ENCODE data around the gene WBP1L.
A peak's percentile ranks its signal among the peaks of the same experiment; 100 is the strongest.

Gene WBP1L

GRCh38 chr10:102744374-102745051 lies 765 bp downstream of the WBP1L start:
- H3K9me2 ChIP-seq (replicated peaks; ENCODE audit: insufficient read depth, low read length) = no peaks in the 10 kb centered on the region; the same call in 1 of the 2 replicates
- H3K36me3 ChIP-seq (ENCODE audit: low read length) = no peaks in the 10 kb centered on the region
- peak overlapping the region; percentile 70 for H3K4me2 ChIP-seq (ENCODE audit: low read depth, low read length, poor library complexity, severe bottlenecking)
- H3K9ac ChIP-seq (ENCODE audit: low read length) = peak overlapping the region; percentile 84
- peaks cover 6% of the 10 kb centered on the region; the same call in 1 of the 2 replicates for H3F3A ChIP-seq (ENCODE audit: insufficient read depth)
- H3K9me3 ChIP-seq (ENCODE audit: insufficient read depth, low read length) = no peaks in the 10 kb centered on the region
- peak overlapping the region; percentile 51 for H3K27ac ChIP-seq (ENCODE audit: low read depth, low read length)
- no peak overlapping the region for H2AFZ ChIP-seq (ENCODE audit: low read depth, low read length, severe bottlenecking)
- peak overlapping the region; percentile 77 for H3K4me3 ChIP-seq (ENCODE audit: insufficient read depth, low read length, poor library complexity, severe bottlenecking)
- peaks cover 46% of the 10 kb centered on the region for H3K79me2 ChIP-seq (ENCODE audit: insufficient read depth, low read length)
- H4K20me1 ChIP-seq (ENCODE audit: low read depth, low read length) = no peaks in the 10 kb centered on the region
- H3K27me3 ChIP-seq (ENCODE audit: low read length) = no peaks in the 10 kb centered on the region
- TF ChIP-seq EZH2phosphoT487 (conservative IDR thresholded peaks at IDR 0.05; ENCODE audit: low read length) = no peak
- no peak for TF ChIP-seq CTCF (IDR thresholded peaks at IDR 0.05; ENCODE audit: insufficient read depth, low read length, poor library complexity, severe bottlenecking)

- peak overlapping the region; percentile 77 for H3K4me3 ChIP-seq (ENCODE audit: insufficient read depth, low read length, poor library complexity, severe bottlenecking)
- H3K9ac ChIP-seq (ENCODE audit: low read length) = peak overlapping the region; percentile 84
- H3K27ac ChIP-seq (ENCODE audit: low read depth, low read length) = no peak overlapping the region
Measured at GRCh38 chr10:102745157-102745556, 1.4 kb downstream of the WBP1L start.

DNA sequence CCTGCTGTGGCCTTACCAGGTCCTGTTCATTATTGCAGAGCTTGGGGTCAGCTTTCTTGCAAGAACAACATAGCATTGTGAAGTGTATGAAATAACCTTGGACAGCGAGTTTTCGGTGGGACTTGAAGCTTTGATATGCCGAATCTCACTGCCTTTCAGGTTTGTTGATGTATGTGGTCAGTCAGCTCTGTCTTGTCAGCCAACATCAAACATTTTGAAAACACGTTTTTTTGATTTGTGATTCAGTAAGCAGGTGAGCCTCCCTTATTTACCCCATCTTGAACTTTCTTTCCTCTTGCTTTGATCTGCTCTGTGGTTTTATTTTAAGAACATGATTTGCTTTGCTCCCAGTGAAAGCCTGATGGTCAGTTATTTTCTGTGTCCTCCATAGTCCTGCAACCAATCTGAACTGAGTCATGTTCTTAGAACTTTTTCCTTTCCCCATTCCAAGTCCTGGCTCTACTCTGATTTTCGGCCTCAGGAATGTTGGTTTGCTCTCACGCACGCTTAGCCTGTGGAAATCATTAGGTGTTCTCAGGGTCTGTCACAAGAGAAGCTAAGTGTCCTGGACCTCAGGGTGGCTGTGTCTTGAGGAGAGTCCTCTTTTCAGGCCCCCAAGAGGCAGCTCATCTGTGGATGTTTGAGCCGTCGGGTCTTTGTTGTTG lies 8.7 kb downstream of the WBP1L start:
- no peak overlapping the region for H3K27ac ChIP-seq (ENCODE audit: low read depth, low read length)
- H4K20me1 ChIP-seq (ENCODE audit: low read depth, low read length) = 0 out of 2 replicates have a peak, but pooled peaks cover 2% of the 10 kb centered on the region
- no peaks in the 10 kb centered on the region for H3K27me3 ChIP-seq (ENCODE audit: low read length)
- H3F3A ChIP-seq (ENCODE audit: insufficient read depth) = no peaks in the 10 kb centered on the region
- H3K9me2 ChIP-seq (replicated peaks; ENCODE audit: insufficient read depth, low read length) = no peaks in the 10 kb centered on the region
- no peak overlapping the region for H3K4me3 ChIP-seq (ENCODE audit: insufficient read depth, low read length, poor library complexity, severe bottlenecking)
- H3K9me3 ChIP-seq (ENCODE audit: insufficient read depth, low read length) = no peaks in the 10 kb centered on the region
- H3K9ac ChIP-seq (ENCODE audit: low read length) = no peak overlapping the region
- H3K4me2 ChIP-seq (ENCODE audit: low read depth, low read length, poor library complexity, severe bottlenecking) = no peak overlapping the region
- TF ChIP-seq EZH2phosphoT487 (conservative IDR thresholded peaks at IDR 0.05; ENCODE audit: low read length) = no peak
- no peak for TF ChIP-seq CTCF (IDR thresholded peaks at IDR 0.05; ENCODE audit: insufficient read depth, low read length, poor library complexity, severe bottlenecking)
- H3K36me3 ChIP-seq (ENCODE audit: low read length) = no peaks in the 10 kb centered on the region
- peaks cover 72% of the 10 kb centered on the region for H3K79me2 ChIP-seq (ENCODE audit: insufficient read depth, low read length)
- H2AFZ ChIP-seq (ENCODE audit: low read depth, low read length, severe bottlenecking) = no peak overlapping the region

More at GRCh38 chr10:102745157-102745556, 1.4 kb downstream of the WBP1L start:
- no peaks in the 10 kb centered on the region for H3K27me3 ChIP-seq (ENCODE audit: low read length)
- H3K79me2 ChIP-seq (ENCODE audit: insufficient read depth, low read length) = peaks cover 47% of the 10 kb centered on the region
- no peak overlapping the region for H2AFZ ChIP-seq (ENCODE audit: low read depth, low read length, severe bottlenecking)
- TF ChIP-seq CTCF (IDR thresholded peaks at IDR 0.05; ENCODE audit: insufficient read depth, low read length, poor library complexity, severe bottlenecking) = no peak
- TF ChIP-seq EZH2phosphoT487 (conservative IDR thresholded peaks at IDR 0.05; ENCODE audit: low read length) = no peak
- H4K20me1 ChIP-seq (ENCODE audit: low read depth, low read length) = no peaks in the 10 kb centered on the region
- peaks cover 6% of the 10 kb centered on the region; the same call in 1 of the 2 replicates for H3F3A ChIP-seq (ENCODE audit: insufficient read depth)
- no peaks in the 10 kb centered on the region for H3K36me3 ChIP-seq (ENCODE audit: low read length)
- no peaks in the 10 kb centered on the region; the same call in 1 of the 2 replicates for H3K9me2 ChIP-seq (replicated peaks; ENCODE audit: insufficient read depth, low read length)
- no peaks in the 10 kb centered on the region for H3K9me3 ChIP-seq (ENCODE audit: insufficient read depth, low read length)
- H3K4me2 ChIP-seq (ENCODE audit: low read depth, low read length, poor library complexity, severe bottlenecking) = peak overlapping the region; percentile 70

Data from SU-DHL-6 (cell line).